Mammary microvascular endothelial cell (primary cell): ENCODE measurements around the gene CD300LG. TPM values are rescaled to one million over a fixed set of nuclear protein-coding genes. Genes with fewer than 3 reads are reported as not detected.

Experiments
- total RNA-seq: library from RNA; depleted of rRNA; stranded (reverse); fragments of >200 nt; gene quantifications from 2 replicates; pipeline ENCODE4 v1.2.3, GENCODE V29; 2015

The CD300LG gene, protein sequence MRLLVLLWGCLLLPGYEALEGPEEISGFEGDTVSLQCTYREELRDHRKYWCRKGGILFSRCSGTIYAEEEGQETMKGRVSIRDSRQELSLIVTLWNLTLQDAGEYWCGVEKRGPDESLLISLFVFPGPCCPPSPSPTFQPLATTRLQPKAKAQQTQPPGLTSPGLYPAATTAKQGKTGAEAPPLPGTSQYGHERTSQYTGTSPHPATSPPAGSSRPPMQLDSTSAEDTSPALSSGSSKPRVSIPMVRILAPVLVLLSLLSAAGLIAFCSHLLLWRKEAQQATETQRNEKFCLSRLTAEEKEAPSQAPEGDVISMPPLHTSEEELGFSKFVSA
- not detected in 2 replicates for total RNA-seq

DNA sequence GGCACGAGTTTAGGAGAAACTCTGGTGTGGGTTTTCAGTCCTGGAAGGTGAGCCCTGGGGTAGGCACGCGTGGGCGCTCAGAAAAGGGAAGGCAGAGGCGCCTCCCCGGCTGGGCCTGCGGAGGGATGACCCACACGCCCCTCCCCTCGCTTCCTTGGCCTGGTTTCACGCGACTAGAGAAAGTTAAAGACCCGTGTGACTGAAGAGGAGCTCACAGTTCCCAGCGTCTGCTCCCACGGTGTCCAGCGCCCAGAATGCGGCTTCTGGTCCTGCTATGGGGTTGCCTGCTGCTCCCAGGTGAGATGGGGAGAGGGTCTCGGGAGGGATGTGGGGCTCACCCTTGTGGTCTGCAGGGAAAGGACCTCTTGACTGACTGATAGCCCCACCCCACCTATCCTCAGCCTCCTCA lies at the start of gene CD300LG:
Gene CD300LG, plus strand, starts transcription at position 214 of the 409 bp plus-strand sequence. Its CDS starts 41 bp downstream, at position 255.

DNA sequence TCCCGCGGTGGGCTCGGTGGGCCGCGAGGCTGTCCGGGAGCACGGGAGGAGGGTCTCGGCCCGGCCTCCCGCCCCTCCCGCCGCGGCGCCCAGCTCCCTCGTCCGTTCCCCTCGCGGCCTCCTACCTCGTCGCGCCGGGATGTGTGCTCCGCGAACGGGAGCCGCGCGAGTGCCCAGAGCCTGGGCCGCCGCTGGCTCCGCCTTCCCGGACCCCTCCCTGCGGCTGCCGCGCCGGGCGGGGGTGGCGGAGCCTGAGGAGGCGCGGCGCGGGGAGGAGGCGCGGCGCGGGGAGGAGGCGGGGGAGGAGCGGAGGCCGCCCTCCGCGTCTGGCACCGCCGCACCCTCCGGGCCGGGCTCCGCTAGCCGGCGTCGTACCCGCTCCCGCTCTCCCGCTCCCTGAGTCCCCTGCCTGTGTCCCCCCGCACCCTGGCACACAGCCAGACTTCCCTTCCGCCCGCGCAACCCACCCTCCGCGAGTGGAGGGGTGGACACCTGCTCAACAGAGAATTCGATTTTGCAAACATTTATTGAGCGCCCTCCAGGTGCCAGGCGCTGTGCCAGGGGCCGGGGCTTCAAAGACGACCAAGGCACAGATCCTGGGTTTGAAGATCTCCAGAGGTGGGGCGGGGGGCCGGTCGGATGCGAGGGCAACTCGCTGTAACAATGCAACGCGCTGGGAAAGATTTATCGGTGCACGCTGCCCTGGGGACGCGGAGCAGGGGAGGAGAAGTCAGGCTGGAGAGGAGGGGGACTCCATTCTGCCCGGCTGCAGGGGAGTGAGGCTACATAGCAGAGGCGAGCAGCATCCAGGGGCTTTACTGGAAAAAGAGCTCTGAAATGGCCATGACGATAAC lies 13.8 kb upstream of the CD300LG start, which contains the start of gene MPP3:
Gene MPP3, minus strand, starts transcription at position 171 of the 854 bp plus-strand sequence. CDS start 1,240 bp downstream, outside the sequence.

DNA sequence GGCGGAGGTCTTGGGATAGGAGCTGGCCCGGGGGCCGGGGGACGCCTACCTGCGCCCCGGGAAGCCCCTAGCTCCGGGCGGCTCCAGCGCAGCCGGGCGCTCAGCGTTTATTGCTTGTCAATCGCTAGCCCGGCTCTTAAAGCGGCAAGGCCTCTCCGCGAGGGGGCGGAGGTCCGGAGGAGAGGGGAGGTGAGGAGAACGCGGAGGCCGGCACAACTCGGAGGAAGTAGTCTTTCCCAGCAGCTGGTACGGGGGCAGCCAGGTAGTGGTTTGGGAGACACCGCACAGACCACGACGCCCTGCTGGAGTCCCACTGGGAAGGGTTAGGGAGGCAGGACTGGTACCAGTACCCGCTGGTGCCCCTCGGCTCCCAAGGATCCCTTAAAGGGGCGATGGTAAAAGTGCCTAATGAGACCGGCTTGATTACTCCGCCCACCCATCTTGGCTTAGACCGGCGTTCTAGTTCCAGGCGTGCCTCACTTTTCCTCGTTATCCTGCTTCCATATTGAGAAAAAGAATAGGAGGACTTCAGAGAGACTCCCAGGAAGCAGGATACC lies 60.5 kb downstream of the CD300LG start, which contains the start of gene MPP2:
Gene MPP2, minus strand, starts transcription at position 112 of the 557 bp plus-strand sequence. CDS start 3,076 bp downstream, outside the sequence.

Other genes with a start within 250 kb of the CD300LG start
- 6.4 and 6.5 TPM in 2 replicates for gene MEOX1, start 185.3 kb upstream of the CD300LG start, total RNA-seq
- not detected in 2 replicates for gene SOST, start 88.4 kb upstream of the CD300LG start, total RNA-seq
- gene DUSP3, start 68.2 kb upstream of the CD300LG start, total RNA-seq: 51.8 and 53.5 TPM in 2 replicates
- gene CFAP97D1, start 66.7 kb upstream of the CD300LG start, total RNA-seq: not detected in 2 replicates
- 2.7 and 2.9 TPM in 2 replicates for gene MPP3, start 14.0 kb upstream of the CD300LG start, total RNA-seq
- 0.59 and 0.60 TPM in 2 replicates for gene MPP2, start 60.4 kb downstream of the CD300LG start, total RNA-seq
- not detected in 2 replicates for gene PPY, start 95.3 kb downstream of the CD300LG start, total RNA-seq
- gene PYY, start 106.8 kb downstream of the CD300LG start, total RNA-seq: not detected in 2 replicates
- 11.0 and 13.9 TPM in 2 replicates for gene NAGS, start 157.4 kb downstream of the CD300LG start, total RNA-seq
- gene TMEM101, start 167.8 kb downstream of the CD300LG start, total RNA-seq: 37.7 and 48.3 TPM in 2 replicates
- gene LSM12, start 219.5 kb downstream of the CD300LG start, total RNA-seq: 48.2 and 48.4 TPM in 2 replicates
- gene G6PC3, start 223.6 kb downstream of the CD300LG start, total RNA-seq: 38.5 and 48.9 TPM in 2 replicates